Ovary (tissue), 9 donors: Measurements from ENCODE around the gene KCNQ4. TPM values are rescaled to one million over a fixed set of nuclear protein-coding genes. Genes with fewer than 3 reads are reported as not detected.

Experiments used
- DNase-seq, 5 donors: peaks; one replicate each; pipeline ENCODE4 v3.0.0-alpha.2; 2019 to 2020
- H3K27ac ChIP-seq, 2 donors: fragments of 200-600 bp; one replicate each; pipeline versions ENCODE4 v1.5.1 to v1.8.0; 2019 to 2022
- H3K27me3 ChIP-seq: fragments of 200-600 bp; one replicate; pipeline ENCODE4 v1.8.0; 2022
- H3K36me3 ChIP-seq: fragments of 200-600 bp; sonication (generic); one replicate; pipeline ENCODE4 v1.5.1; 2019
- H3K4me1 ChIP-seq: one replicate; pipeline ENCODE4 v1.8.1; 2013; ENCODE audit warnings: mild to moderate bottlenecking, moderate library complexity; ENCODE audit not compliant: insufficient read depth
- H3K4me3 ChIP-seq: fragments of 200-600 bp; sonication (generic); one replicate; pipeline ENCODE4 v1.5.1; 2017
- H3K9me3 ChIP-seq, 2 donors: fragments of 200-600 bp in 1 of 2; sonication (generic) in 1 of 2; one replicate each; pipeline versions ENCODE4 v1.5.1 to v1.8.1; 2013 to 2019; ENCODE audit warnings: mild to moderate bottlenecking in 1 of 2, moderate library complexity in 1 of 2
- EP300 ChIP-seq: sonication (generic); formaldehyde crosslinking; IDR thresholded peaks from one replicate; pipeline ENCODE4 v1.6.1; 2017; ENCODE audit warnings: antibody characterized with exemption
- POLR2A ChIP-seq: fragments of 450-650 bp; IDR thresholded peaks from one replicate; pipeline ENCODE4 v1.6.1; 2017; ENCODE audit warnings: antibody characterized with exemption, mild to moderate bottlenecking, moderate library complexity
- WGBS, 3 donors: extraction: QIAGEN DNeasy Blood & Tissue Kit in 1 of 3; methylation state at CpG; one replicate each; pipeline versions ENCODE4 v1.1.5 to v1.1.7; 2013 to 2017; 5-methylcytosine and 5-hydroxymethylcytosine counted together
- intact Hi-C, 4 donors: fragments of 100-400 bp; cut with DNase I; formaldehyde crosslinking; loops; one replicate each; pipeline versions ENCODE4 v1.11.0 to v1.15.1; 2022 to 2023
- polyA plus RNA-seq, 2 donors: library from polyadenylated mRNA; stranded (reverse); fragments of 200-250 nt in 1 of 2; fragments of 350-450 nt in 1 of 2; fragmentation: Illumina TruSeq in 1 of 2; extraction: RNeasy Lipid Tissue Mini Kit (QIAGEN cat#74804) in 1 of 2; gene quantifications; one replicate each; pipeline ENCODE4 v1.2.3, GENCODE V29; 2013 to 2014
- total RNA-seq, 7 donors: library from RNA; depleted of rRNA in 2 of 7; stranded (reverse); fragments of >200 nt in 2 of 7; fragmentation: NEBNext Ultra II Directional in 3 of 7; extraction: Animal tissue kit (Norgen Biotek cat#: 25700) in 3 of 7; gene quantifications; one replicate each; pipeline versions ENCODE4 v1.1.0 to v1.2.4, GENCODE V29; 2016 to 2023
- TF ChIP-seq, protein P1 (sequence below), 3 donors: fragments of 450-650 bp in 2 of 3; fragments of 200-600 bp in 1 of 3; IDR thresholded peaks; one replicate each; pipeline versions ENCODE4 v1.5.1 to v1.8.0; 2016 to 2022; ENCODE audit warnings: antibody characterized with exemption in 3 of 3, mild to moderate bottlenecking in 1 of 3
- donor health status: DM: no; HTN: no; CAD: no; lungs with moderate emphysema.
- donor health status: DM: no; HTN: no; CAD: no.
- donor health status: Bipolar disorder and iron deficiency.
- donor health status: DM: yes; HTN: yes; CAD: no.
- donor health status: DM: no; HTN: no; CAD: no.
- donor health status: DM: yes; HTN: yes; CAD: no.

Gene KCNQ4
- total and polyA plus RNA-seq, 9 donors, result 0.36 to 3.1 (median 0.84) TPM

DNA sequence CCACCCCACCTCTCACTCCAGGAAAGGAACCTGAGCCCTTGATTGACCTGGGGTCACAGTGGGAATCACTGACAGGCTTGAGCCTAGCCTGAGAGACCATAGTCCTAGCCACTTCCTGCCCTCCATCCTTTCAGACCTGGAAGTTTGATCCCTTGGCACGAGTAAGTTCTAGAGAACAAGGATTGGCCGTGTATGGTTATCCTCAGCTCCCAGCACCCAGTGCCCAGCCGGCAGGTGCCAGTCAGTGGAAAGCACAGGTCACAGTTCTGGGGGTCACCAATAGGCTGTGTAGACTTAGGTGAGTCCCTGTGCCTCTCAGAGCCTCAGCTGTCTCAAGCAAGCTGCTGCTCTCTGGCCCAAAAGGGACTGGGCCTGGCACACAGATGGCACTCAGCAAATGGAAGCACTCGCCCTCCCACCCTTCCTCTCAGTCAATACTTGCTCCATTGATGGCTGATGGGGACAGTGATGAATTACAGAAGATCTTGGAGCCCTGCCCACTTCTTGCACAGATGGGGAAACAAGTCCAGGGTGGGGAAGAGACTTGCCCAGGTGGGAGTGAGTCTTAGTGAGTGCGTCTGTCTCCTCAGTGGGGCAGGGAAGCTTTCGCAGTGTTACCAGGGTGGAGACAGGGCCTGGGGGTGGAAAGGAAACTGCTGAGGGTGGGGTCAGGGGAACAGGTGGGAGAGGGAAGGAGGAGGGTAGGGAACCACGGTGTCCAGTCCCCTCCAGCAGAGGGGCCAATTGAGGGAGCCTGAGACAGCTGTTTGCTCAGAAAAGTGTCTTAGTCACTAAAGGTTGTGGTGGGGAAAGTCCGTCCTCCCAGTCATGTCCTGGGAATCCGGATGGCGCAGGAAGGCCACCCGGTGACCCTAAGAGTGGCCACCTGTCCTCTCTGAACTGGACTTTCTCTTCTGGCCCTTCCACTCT is 2.6 kb upstream of the KCNQ4 start:
- Histone ChIP-seq H3K27me3 (no peaks in the 10 kb centered on the region), H3K36me3 (no peaks in the 10 kb centered on the region), H3K27ac (no peak overlapping the region), H3K4me3 (no peak overlapping the region), H3K4me1 (peaks cover 9% of the 10 kb centered on the region), H3K9me3 (no peaks in the 10 kb centered on the region)
- 75 to 78% (median 76%) methylated on average over 10 to 11 of the region's 11 CpGs for WGBS, 3 donors
- TF ChIP-seq POLR2A, result no peak
- no peak for TF ChIP-seq EP300
- TF ChIP-seq, protein P1, sequence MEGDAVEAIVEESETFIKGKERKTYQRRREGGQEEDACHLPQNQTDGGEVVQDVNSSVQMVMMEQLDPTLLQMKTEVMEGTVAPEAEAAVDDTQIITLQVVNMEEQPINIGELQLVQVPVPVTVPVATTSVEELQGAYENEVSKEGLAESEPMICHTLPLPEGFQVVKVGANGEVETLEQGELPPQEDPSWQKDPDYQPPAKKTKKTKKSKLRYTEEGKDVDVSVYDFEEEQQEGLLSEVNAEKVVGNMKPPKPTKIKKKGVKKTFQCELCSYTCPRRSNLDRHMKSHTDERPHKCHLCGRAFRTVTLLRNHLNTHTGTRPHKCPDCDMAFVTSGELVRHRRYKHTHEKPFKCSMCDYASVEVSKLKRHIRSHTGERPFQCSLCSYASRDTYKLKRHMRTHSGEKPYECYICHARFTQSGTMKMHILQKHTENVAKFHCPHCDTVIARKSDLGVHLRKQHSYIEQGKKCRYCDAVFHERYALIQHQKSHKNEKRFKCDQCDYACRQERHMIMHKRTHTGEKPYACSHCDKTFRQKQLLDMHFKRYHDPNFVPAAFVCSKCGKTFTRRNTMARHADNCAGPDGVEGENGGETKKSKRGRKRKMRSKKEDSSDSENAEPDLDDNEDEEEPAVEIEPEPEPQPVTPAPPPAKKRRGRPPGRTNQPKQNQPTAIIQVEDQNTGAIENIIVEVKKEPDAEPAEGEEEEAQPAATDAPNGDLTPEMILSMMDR (IDR thresholded peaks at IDR 0.05), result no peak
- intact Hi-C loops, result loop anchor here in 1 of 4 donors (10.0 kb wide), 1 partner anchor 64 kb away; no protein-coding TSS in a partner anchor
- DNase-seq, result no peak

DNA sequence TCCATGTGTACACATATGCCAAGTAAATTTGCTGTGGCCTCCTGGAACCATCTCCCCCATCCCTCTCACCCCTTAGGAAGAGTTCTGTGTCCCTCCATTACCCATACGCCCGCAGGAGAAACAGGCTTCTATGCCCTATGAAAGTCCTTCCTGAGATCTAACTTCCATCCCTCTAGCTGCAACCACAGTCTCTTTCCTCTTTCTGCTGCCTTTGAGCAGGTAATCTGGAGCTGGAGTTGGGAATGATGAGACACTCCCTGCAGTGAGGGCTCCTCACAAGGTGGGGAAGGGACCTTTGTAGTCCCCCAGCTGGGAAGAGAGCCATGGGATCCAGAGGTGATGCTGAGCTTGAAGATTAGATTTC is 2.0 kb upstream of the KCNQ4 start:
- no peaks in the 10 kb centered on the region for H3K27me3 ChIP-seq
- 91 to 95% (median 91%) methylated on average over 2 of the region's 2 CpGs for WGBS, 3 donors

DNA sequence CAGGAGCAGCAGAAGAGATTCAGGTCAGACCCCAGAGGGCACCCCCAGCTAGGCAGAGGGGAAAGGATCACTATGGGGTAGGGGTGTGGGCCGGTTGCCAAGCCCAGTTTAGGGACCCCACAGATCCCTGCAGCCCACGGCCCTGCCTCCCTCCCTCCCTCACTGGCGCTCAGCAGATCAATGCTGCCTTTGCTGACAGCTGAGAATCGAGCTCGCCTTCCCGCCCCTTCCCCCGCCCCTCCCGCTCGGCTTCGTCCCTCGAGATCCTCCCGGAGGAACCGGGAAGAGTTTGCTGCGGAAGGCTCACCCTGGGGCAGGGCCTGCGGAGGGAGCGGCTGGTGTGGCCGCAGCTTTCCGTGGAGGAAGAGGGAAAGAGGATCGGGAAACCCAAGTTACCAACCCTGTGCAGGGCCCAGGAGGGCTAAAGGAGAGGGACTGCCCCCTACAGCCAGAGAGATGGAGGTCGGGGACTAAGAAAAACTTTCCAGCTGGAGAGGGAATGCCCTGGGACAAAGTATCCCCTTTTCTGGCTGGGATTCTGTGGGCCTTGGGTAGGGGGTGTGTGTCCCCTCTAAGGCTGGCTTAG is 1.1 kb upstream of the KCNQ4 start:
- no peak overlapping the region for H3K27ac ChIP-seq
- peaks cover 9% of the 10 kb centered on the region for H3K4me1 ChIP-seq

More for the DNA sequence above, 2.0 kb upstream of the KCNQ4 start:
- Histone ChIP-seq H3K36me3 (no peaks in the 10 kb centered on the region), H3K4me1 (peaks cover 9% of the 10 kb centered on the region), H3K9me3 (no peaks in the 10 kb centered on the region), H3K27ac (no peak overlapping the region), H3K4me3 (no peak overlapping the region)
- no peak for DNase-seq
- intact Hi-C loops, result loop anchor here in 1 of 4 donors (10.0 kb wide), 1 partner anchor 63 kb away; no protein-coding TSS in a partner anchor
- TF ChIP-seq POLR2A (no peak), EP300 (no peak)
- TF ChIP-seq, protein P1 (IDR thresholded peaks at IDR 0.05), result no peak

DNA sequence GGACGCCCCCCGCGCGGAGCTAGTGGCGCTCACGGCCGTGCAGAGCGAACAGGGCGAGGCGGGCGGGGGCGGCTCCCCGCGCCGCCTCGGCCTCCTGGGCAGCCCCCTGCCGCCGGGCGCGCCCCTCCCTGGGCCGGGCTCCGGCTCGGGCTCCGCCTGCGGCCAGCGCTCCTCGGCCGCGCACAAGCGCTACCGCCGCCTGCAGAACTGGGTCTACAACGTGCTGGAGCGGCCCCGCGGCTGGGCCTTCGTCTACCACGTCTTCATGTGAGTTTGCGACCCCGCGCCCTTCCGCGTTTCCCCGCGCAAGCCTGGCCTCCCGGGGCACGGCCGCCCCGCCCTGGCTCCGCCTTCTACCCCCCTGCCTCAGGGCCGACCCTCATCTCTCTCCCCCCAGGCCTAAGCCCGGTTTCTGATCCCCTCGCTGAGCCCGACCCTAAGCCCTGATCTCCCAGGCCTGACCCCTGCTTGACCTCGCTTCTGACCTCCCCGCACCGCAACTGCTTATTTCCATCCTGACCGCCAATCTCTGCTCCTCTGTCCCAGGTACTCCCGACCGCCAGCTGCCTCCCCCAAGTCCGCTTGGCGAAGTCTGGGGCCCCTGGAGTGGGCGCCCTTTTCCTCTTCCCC is 669 bp downstream of the KCNQ4 start:
- WGBS, 3 donors, result 19 to 43% (median 35%) methylated on average over 30 to 63 of the region's 63 CpGs
- peak in 2 of 5 donors; percentile 46 to 58 for DNase-seq
- Histone ChIP-seq H3K27me3 (no peaks in the 10 kb centered on the region), H3K36me3 (no peaks in the 10 kb centered on the region), H3K4me1 (peaks cover 9% of the 10 kb centered on the region), H3K27ac (no peak overlapping the region), H3K4me3 (peak overlapping the region; percentile 50), H3K9me3 (no peaks in the 10 kb centered on the region)
- intact Hi-C loops, result loop anchor here in 1 of 4 donors (10.0 kb wide), 1 partner anchor 61 kb away; no protein-coding TSS in a partner anchor
- TF ChIP-seq EP300 (no peak), POLR2A (no peak)
- TF ChIP-seq, protein P1 (IDR thresholded peaks at IDR 0.05), result no peak

More for the DNA sequence above, 1.1 kb upstream of the KCNQ4 start:
- intact Hi-C loops, result loop anchor here in 1 of 4 donors (10.0 kb wide), 1 partner anchor 62 kb away; no protein-coding TSS in a partner anchor
- TF ChIP-seq POLR2A, result no peak
- TF ChIP-seq, protein P1 (IDR thresholded peaks at IDR 0.05), result no peak
- TF ChIP-seq EP300, result no peak
- Histone ChIP-seq H3K36me3 (no peaks in the 10 kb centered on the region), H3K27me3 (no peaks in the 10 kb centered on the region), H3K9me3 (no peaks in the 10 kb centered on the region), H3K4me3 (no peak overlapping the region)
- peak in 1 of 5 donors; percentile 42 for DNase-seq
- WGBS, 3 donors, result 2 to 8% (median 8%) methylated on average over 18 to 20 of the region's 20 CpGs
